Common myeloid progenitor, CD34-positive (primary cell): ENCODE data around the gene GCKR.
"Not testable (repeated sequence)": the region's sequence is repeated elsewhere in the genome, so short reads cannot be mapped to it uniquely, and the experiment has no call there.

Source experiments
- CTCF ChIA-PET: fragments of 350-600 bp; sonication (Branson Sonifier 250); formaldehyde crosslinking; loops from one replicate; lab custom pipeline; 2021; ENCODE audit warnings: antibody characterized with exemption; lab: Charles Lee
- POLR2A ChIA-PET: fragments of 350-600 bp; sonication (Branson Sonifier 250); formaldehyde crosslinking; loops from one replicate; lab custom pipeline; 2021; ENCODE audit warnings: antibody characterized with exemption; lab: Charles Lee
- DNase-seq, 3 donors: peaks; one replicate each; pipeline versions ENCODE4 v3.0.0 to v3.0.0-alpha.2; 2013
- H3K27ac ChIP-seq, 2 experiments: 1 replicate in 1 of 2; 2 replicates in 1 of 2; pipeline ENCODE4 v1.7.0; 2013; ENCODE audit warnings: inconsistent platforms in 2 of 2, low read length in 2 of 2, mild to moderate bottlenecking in 2 of 2, low read depth in 1 of 2, moderate library complexity in 1 of 2; ENCODE audit not compliant: severe bottlenecking in 2 of 2, insufficient read depth in 1 of 2, poor library complexity in 1 of 2
- H3K27me3 ChIP-seq, 5 experiments: replicated peaks in 2 of 5; 1 replicate in 3 of 5; 2 replicates in 2 of 5; pipeline versions ENCODE4 v1.6.1 to v1.7.0; 2013; ENCODE audit warnings: low read length in 4 of 5, mild to moderate bottlenecking in 2 of 5, moderate library complexity in 2 of 5, inconsistent platforms in 1 of 5; ENCODE audit not compliant: insufficient read depth in 5 of 5, control insufficient read depth in 4 of 5
- H3K36me3 ChIP-seq, 4 experiments: 1 replicate in 2 of 4; 2 replicates in 2 of 4; pipeline versions ENCODE4 v1.6.1 to v1.7.0; 2013; ENCODE audit warnings: low read length in 3 of 4, control low read depth in 1 of 4, mild to moderate bottlenecking in 1 of 4; ENCODE audit not compliant: control insufficient read depth in 4 of 4, insufficient read depth in 4 of 4
- H3K4me1 ChIP-seq, 4 experiments: 1 replicate in 3 of 4; 2 replicates in 1 of 4; pipeline versions ENCODE4 v1.6.1 to v1.7.1; 2013; ENCODE audit warnings: low read length in 3 of 4, mild to moderate bottlenecking in 3 of 4, control low read depth in 1 of 4, inconsistent platforms in 1 of 4, moderate library complexity in 1 of 4; ENCODE audit not compliant: control insufficient read depth in 4 of 4, insufficient read depth in 4 of 4; ENCODE audit errors: control extremely low read depth in 1 of 4
- H3K4me3 ChIP-seq, 7 experiments: 1 replicate in 4 of 7; 2 replicates in 3 of 7; pipeline versions ENCODE4 v1.5.1 to v1.7.0; 2013; ENCODE audit warnings: mild to moderate bottlenecking in 7 of 7, low read length in 6 of 7, moderate library complexity in 6 of 7, inconsistent platforms in 2 of 7, low read depth in 2 of 7, control low read depth in 1 of 7; ENCODE audit not compliant: insufficient read depth in 4 of 7, control insufficient read depth in 1 of 7; ENCODE audit errors: extremely low read depth in 1 of 7
- H3K9me3 ChIP-seq, 5 experiments: 1 replicate in 4 of 5; 2 replicates in 1 of 5; pipeline versions ENCODE4 v1.6.1 to v1.7.1; 2013; ENCODE audit warnings: low read length in 4 of 5, mild to moderate bottlenecking in 2 of 5, inconsistent platforms in 1 of 5, low read depth in 1 of 5, moderate library complexity in 1 of 5; ENCODE audit not compliant: control insufficient read depth in 4 of 5, insufficient read depth in 2 of 5; ENCODE audit errors: control extremely low read depth in 1 of 5
- WGBS: methylation state at CpG from one replicate; pipeline ENCODE4 v1.1.5; 2013; ENCODE audit not compliant: insufficient coverage; 5-methylcytosine and 5-hydroxymethylcytosine counted together

Gene GCKR

DNA sequence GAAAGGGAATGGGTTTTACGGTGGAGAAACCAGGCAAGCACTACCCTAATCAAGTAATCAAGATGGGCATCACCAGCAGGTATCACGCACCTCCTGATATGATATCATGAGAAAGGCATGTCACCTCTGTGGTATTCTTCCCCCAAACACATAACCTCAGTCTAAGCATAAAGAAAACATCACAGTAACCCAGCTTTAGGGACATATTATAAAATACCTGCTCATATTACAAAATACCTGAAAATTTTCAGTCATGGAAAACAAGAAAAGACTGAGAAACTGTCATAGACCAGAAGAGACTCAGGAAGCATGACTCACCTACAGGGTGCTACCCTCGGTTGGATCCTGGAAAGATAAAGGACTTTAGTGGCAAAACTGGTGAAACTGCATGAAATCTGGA, 30.5 kb downstream of the GCKR start:
- POLR2A ChIA-PET: no interaction called here
- H3K36me3 ChIP-seq: no peaks in the 10 kb centered on the region
- no peaks in the 10 kb centered on the region for H3K27me3 ChIP-seq
- WGBS: 62% methylated on average over 2 of the region's 3 CpGs
- CTCF ChIA-PET: no interaction called here
- no peaks in the 10 kb centered on the region for H3K4me1 ChIP-seq
- peak in 1 of 3 donors; percentile 3 for DNase-seq
- no peaks in the 10 kb centered on the region for H3K9me3 ChIP-seq
- no peak overlapping the region for H3K27ac ChIP-seq
- no peak overlapping the region for H3K4me3 ChIP-seq

DNA sequence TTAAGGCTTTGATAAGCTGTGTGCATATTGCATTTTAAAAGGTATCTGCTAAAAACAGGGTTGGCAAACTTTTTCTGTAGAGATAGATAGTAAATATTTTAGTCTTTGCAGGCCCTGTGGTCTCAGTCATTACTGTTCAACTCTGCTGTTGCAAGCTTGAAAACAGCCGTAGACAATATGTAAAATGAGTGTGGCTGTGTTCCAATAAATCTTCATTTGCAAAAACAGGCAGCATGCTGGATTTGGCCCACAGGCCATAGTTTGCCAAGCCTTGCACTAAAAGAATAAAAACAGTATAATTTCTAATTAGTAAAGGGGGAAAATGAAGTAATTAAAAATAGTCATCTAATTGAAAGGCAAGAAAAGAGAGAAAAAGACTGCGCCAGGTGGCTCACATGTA, 35.3 kb downstream of the GCKR start:
- ChIA-PET CTCF (no interaction called here), POLR2A (no interaction called here)
- Histone ChIP-seq H3K27ac (no peak overlapping the region), H3K27me3 (peaks cover 0 to 2% (median 0%) of the 10 kb centered on the region in 5 experiments), H3K9me3 (no peaks in the 10 kb centered on the region), H3K36me3 (no peaks in the 10 kb centered on the region), H3K4me1 (no peaks in the 10 kb centered on the region), H3K4me3 (no peak overlapping the region)
- 100% methylated on average over 2 of the region's 2 CpGs for WGBS
- no peak for DNase-seq

DNA sequence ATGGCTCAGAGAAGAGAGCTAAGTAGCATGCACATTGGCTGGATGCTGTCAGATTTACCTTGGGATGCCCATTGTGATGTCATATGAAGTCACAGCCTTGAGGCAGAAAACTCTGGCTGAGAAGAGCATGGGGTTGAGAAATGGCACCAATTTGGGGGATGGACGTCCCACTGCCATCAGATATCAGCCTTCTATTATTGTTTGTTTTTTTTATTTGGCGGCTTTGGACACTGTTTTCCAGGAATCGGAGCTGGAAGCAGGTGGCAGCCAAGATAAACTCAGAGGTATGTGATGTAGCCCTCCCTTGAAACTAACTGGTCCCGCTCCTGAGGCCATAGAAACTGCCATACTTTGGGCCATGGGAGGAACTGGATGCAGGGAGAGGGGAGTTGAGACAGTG, 40.6 kb downstream of the GCKR start:
- no CpG with 5 or more reads among the region's 4 CpGs for WGBS
- CTCF ChIA-PET: interaction anchor here (1.3 kb wide), 1 partner anchor 19 kb away, joined by 3 read pairs; no protein-coding TSS in a partner anchor

DNA sequence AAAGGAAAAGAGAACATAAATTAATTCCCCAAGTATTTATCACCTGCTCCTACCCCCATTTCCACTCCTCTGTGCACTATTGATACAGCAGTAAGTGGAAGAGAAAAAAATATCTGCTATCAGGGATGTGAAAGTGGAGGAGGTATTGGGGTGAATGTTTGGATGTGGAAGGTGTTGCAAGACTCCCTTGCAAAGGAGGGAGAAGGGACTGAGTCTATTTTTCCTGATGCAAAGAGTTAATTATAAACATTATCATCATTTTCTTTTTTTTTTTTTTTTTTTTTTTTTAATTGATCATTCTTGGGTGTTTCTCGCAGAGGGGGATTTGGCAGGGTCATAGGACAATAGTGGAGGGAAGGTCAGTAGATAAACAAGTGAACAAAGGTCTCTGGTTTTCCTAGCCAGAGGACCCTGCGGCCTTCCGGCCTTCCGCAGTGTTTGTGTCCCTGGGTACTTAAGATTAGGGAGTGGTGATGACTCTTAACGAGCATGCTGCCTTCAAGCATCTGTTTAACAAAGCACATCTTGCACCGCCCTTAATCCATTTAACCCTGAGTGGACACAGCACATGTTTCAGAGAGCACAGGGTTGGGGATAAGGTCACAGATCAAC, 42.3 kb downstream of the GCKR start:
- H3K27ac ChIP-seq, H3K4me1 ChIP-seq, CTCF ChIA-PET, H3K4me3 ChIP-seq, H3K9me3 ChIP-seq, POLR2A ChIA-PET, H3K27me3 ChIP-seq, DNase-seq, H3K36me3 ChIP-seq: not testable (repeated sequence)
- WGBS: no CpG with 5 or more reads among the region's 6 CpGs

More for the DNA sequence above, 40.6 kb downstream of the GCKR start:
- H3K27ac ChIP-seq: no peak overlapping the region
- H3K27me3 ChIP-seq: peaks cover 0 to 4% (median 0%) of the 10 kb centered on the region in 5 experiments
- H3K9me3 ChIP-seq: no peaks in the 10 kb centered on the region
- H3K4me1 ChIP-seq: no peaks in the 10 kb centered on the region
- no peak for DNase-seq
- no peaks in the 10 kb centered on the region for H3K36me3 ChIP-seq
- H3K4me3 ChIP-seq: no peak overlapping the region
- POLR2A ChIA-PET: no interaction called here

DNA sequence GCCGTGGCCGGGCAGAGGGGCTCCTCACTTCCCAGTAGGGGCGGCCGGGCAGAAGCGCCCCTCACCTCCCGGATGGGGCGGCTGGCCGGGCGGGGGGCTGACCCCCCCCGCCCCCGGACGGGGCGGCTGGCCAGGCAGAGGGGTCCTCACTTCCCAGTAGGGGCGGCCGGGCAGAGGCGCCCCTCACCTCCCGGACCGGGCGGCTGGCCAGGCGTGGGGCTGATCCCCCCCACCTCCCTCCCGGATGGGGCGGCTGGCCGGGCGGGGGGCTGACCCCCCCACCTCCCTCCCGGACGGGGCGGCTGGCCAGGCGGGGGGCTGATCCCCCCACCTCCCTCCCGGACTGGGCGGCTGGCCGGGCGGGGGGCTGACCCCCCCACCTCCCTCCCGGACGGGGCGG, 43.0 kb downstream of the GCKR start:
- H3K4me1 ChIP-seq, H3K9me3 ChIP-seq, H3K4me3 ChIP-seq, POLR2A ChIA-PET, DNase-seq, H3K36me3 ChIP-seq, H3K27me3 ChIP-seq, H3K27ac ChIP-seq, CTCF ChIA-PET: not testable (repeated sequence)
- 100% methylated on average over 1 of the region's 35 CpGs for WGBS

DNA sequence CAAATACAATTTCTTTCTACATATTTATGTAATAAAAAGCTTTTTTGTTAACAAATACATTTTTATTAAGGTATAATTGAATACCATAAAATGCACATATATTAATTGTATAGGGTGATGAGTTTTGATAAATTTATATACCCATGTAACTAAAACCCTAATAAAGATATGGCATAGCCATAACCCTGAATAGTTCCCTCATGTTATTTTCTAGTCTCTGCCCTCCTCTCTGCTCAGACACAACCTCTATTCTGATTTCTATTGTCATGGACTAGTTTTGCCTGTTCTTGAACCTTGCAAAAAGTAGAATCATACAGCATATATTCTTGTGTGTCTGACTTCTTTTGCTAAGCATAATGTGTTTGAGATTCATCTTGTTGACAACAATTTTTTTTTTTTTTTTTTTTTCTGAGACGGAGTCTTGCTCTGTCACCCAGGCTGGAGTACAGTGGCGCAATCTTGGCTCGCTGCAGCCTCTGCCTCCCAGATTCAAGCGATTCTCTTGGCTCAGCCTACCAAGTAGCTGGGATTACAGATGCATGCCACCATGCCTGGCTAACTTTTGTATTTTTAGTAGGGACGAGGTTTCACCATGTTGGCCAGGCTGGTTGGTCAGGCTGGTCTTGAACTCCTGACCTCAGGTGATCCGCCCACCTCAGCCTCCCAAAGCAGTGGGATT, 47.6 kb downstream of the GCKR start:
- ChIA-PET POLR2A (no interaction called here), CTCF (no interaction called here)
- Histone ChIP-seq H3K4me1 (no peaks in the 10 kb centered on the region), H3K36me3 (no peaks in the 10 kb centered on the region), H3K27me3 (no peaks in the 10 kb centered on the region), H3K9me3 (peaks cover 0 to 3% (median 0%) of the 10 kb centered on the region in 5 experiments), H3K27ac (no peak overlapping the region), H3K4me3 (no peak overlapping the region)
- no peak for DNase-seq
- WGBS: 100% methylated on average over 1 of the region's 6 CpGs

DNA sequence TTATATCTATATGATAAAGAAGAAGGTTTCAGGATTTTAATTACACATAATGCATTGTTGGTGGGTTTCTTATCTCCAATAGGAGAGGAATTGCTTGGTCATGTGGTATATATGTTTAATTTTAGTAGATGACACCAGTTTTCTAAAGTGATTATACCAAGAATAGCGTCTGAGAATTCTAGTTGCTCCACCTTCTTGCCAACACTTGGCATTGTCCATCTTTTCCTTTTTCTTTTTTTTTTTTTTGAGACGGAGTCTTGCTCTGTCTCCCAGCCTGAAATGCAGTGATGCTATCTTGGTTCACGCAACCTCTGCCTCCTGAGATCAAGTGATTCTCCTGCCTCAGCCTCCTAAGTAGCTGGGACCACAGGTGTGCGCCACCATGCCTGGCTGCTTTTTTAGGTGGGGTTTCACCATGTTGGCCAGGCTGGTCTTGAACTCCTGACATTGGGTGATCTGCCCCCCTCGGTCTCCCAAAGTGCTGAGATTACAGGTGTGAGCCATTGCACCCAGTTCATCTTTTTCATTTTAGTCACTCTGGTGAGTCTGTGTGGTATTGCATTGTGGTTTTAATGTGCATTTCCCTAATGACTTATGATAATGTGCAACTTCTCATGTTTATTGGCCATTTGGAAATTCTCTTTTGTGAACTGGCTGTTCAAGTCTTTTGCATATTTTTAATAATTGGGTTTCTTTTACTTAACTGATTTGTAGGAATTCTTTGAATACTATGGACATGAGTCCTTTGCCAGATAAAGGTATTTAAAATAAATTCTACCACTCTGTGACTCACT, 48.9 kb downstream of the GCKR start:
- H3K4me3 ChIP-seq: no peak overlapping the region
- H3K27me3 ChIP-seq: no peaks in the 10 kb centered on the region
- peak in 2 of 3 donors; percentile 14 to 35 for DNase-seq
- no peak overlapping the region for H3K27ac ChIP-seq
- CTCF ChIA-PET: no interaction called here
- WGBS: 91% methylated on average over 5 of the region's 5 CpGs
- peaks cover 0 to 3% (median 0%) of the 10 kb centered on the region in 5 experiments for H3K9me3 ChIP-seq
- no peaks in the 10 kb centered on the region for H3K36me3 ChIP-seq
- no peaks in the 10 kb centered on the region for H3K4me1 ChIP-seq
- POLR2A ChIA-PET: no interaction called here
